ENCODE measurements around the gene DIP2B. TPM values are rescaled to one million over a fixed set of nuclear protein-coding genes. Genes with fewer than 3 reads are reported as not detected.
A peak's percentile ranks its signal among the peaks of the same experiment; 100 is the strongest.

Gene DIP2B
- total RNA-seq, 4 donors from 2014 or later = 68.6 to 97.2 (median 73.7) TPM

DNA sequence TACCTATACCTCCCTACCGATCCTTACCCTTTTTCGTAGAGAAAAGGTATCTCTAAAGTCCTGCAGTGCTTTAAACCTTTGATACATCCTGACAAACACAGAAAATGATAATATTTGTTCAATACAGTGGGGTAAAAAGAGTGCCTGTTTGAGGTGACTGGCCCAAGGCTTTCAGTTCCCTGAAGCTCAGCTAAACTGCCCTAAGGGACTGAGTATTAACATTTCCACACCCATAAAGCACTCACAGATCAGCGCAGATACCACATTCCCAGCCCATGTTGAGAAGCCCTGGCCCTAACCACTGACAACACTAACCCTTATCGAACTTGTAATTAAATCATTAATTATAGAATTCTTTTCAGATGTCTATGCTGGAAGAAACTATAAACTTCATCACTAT, 108.7 kb downstream of the DIP2B start:
- H3K4me1 ChIP-seq = peaks cover 69% of the 10 kb centered on the region
- DNase-seq (ENCODE audit: low spot score in 2 of 2) = no peak
- 71% methylated on average over 4 of the region's 4 CpGs for WGBS
- no peaks in the 10 kb centered on the region for H3K9me3 ChIP-seq
- no peak overlapping the region for H3K4me3 ChIP-seq
- TF ChIP-seq CTCF (IDR thresholded peaks at IDR 0.05) (no peak), POLR2AphosphoS5 (IDR thresholded peaks at IDR 0.05) (no peak), POLR2A (IDR thresholded peaks at IDR 0.05) (no peak), EP300 (IDR thresholded peaks at IDR 0.05) (no peak)
- H3K27me3 ChIP-seq = no peaks in the 10 kb centered on the region
- H3K27ac ChIP-seq = peak overlapping the region; percentile 80
- H3K36me3 ChIP-seq = no peaks in the 10 kb centered on the region

DNA sequence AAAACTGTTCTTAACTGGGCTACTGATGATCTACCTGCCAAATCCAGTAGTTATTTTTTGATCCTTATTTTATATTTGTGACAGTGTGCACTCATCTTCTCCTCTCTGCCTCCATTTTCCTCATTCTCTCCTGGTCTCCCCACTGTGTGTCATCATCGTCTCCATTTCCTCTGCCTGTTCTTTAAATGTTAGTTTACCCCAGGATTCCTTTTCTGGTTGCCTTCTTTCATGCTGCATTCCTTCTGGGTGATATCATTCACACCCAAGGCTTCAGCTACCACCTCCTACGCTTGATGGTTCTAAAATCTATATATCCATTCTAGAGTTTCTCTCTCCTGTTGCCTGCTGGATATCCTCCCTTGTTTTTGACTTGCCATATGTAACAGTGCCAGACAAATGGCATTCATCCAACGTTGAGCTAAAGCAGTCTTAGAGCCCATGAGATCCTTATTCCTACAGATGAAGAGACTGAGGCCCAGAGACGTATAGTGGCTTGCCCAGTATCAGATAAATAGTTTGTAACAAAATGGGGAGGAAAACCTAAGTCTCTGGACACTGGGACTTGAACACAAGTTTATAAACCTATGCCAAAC, 109.5 kb downstream of the DIP2B start:
- peaks cover 77% of the 10 kb centered on the region for H3K4me1 ChIP-seq
- no peaks in the 10 kb centered on the region for H3K9me3 ChIP-seq
- H3K4me3 ChIP-seq = no peak overlapping the region
- H3K27me3 ChIP-seq = no peaks in the 10 kb centered on the region
- no peak for DNase-seq (ENCODE audit: low spot score in 2 of 2)
- TF ChIP-seq EP300 (IDR thresholded peaks at IDR 0.05) = no peak
- no peak for TF ChIP-seq POLR2AphosphoS5 (IDR thresholded peaks at IDR 0.05)
- no peak for TF ChIP-seq CTCF (IDR thresholded peaks at IDR 0.05)
- 54% methylated on average over 4 of the region's 4 CpGs for WGBS
- H3K27ac ChIP-seq = peak overlapping the region; percentile 80
- H3K36me3 ChIP-seq = no peaks in the 10 kb centered on the region

DNA sequence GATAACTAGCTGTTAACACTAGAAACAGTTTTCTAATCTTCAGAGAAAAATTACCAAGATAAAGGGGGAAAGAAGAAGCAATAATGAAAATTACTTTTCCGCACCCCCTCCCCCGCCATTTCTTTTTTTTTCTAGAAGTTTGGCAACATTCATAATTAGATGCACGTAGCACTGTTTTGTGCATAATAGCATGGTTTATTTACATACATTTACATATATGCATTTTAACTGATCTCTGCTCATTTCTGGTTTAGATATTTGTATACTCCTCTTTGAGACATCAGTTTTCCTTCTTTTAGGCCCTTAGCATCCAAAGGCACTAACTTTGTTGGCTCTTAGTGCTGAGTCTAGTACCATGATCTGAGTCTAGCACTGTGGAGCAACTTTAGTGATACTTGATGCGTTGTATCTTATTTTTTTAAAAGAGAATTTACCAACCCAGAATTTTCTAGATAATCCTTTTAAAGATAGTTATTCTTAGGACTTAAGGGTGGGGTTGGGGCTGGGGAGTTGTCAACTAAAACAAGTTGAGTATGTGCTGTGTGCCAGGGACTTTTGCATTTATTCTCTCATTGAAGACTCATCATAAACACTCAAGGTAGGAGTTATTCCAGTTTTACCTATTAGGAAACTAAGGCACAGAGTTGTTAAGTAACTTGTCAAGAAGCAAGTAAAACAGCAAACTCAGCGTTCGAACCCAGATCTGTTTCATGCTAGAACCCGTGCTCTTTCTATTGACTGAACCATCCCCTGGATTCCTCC, 110.5 kb downstream of the DIP2B start:
- Histone ChIP-seq H3K27me3 (no peaks in the 10 kb centered on the region), H3K4me3 (no peak overlapping the region), H3K27ac (peak overlapping the region; percentile 80), H3K36me3 (no peaks in the 10 kb centered on the region), H3K4me1 (peaks cover 88% of the 10 kb centered on the region), H3K9me3 (no peaks in the 10 kb centered on the region)
- no peak for TF ChIP-seq CTCF (IDR thresholded peaks at IDR 0.05)
- TF ChIP-seq EP300 (IDR thresholded peaks at IDR 0.05) = no peak
- 62% methylated on average over 7 of the region's 7 CpGs for WGBS
- DNase-seq (ENCODE audit: low spot score in 2 of 2) = no peak

- H3K4me3 ChIP-seq = no peak overlapping the region
- no peaks in the 10 kb centered on the region for H3K27me3 ChIP-seq
- no peak for DNase-seq (ENCODE audit: low spot score in 2 of 2)
- peaks cover 94% of the 10 kb centered on the region for H3K4me1 ChIP-seq
- peak overlapping the region; percentile 80 for H3K27ac ChIP-seq
- H3K36me3 ChIP-seq = no peaks in the 10 kb centered on the region
- 33% methylated on average over 1 of the region's 1 CpG for WGBS
- no peak for TF ChIP-seq POLR2A (IDR thresholded peaks at IDR 0.05)
- no peak for TF ChIP-seq EP300 (IDR thresholded peaks at IDR 0.05)
- no peak for TF ChIP-seq CTCF (IDR thresholded peaks at IDR 0.05)
- TF ChIP-seq POLR2AphosphoS5 (IDR thresholded peaks at IDR 0.05) = peak in 1 of 3 donors; percentile 21
- no peaks in the 10 kb centered on the region for H3K9me3 ChIP-seq
Measured at GRCh38 chr12:50615907-50616296, 111.1 kb downstream of the DIP2B start.

DNA sequence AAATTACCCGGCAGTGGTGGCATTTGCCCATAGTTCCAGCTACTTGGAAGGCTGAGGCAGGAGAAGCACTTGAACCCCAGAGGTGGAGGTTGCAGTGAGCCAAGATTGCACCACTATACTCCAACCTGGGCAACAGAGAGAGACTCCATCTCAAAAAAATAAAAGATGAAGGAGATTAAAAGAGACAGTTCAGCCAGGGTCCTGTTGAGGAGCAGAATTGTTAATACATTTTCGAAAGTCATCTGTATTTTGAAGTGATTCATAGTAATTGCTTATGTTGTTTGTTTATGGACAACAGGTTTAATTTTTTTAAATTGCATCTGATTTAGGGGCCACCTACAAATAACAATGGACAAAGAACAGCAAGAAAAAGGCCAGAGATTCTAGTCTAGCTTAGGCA, 112.9 kb downstream of the DIP2B start:
- Histone ChIP-seq H3K27ac (peak overlapping the region; percentile 80), H3K4me1 (peaks cover 99% of the 10 kb centered on the region), H3K4me3 (no peak overlapping the region)

More for the DNA sequence above, 112.9 kb downstream of the DIP2B start:
- WGBS = 40% methylated on average over 2 of the region's 2 CpGs
- TF ChIP-seq EP300 (IDR thresholded peaks at IDR 0.05) (no peak), CTCF (IDR thresholded peaks at IDR 0.05) (no peak), POLR2A (IDR thresholded peaks at IDR 0.05) (no peak), POLR2AphosphoS5 (IDR thresholded peaks at IDR 0.05) (no peak)
- DNase-seq (ENCODE audit: low spot score in 2 of 2) = no peak
- H3K27me3 ChIP-seq = no peaks in the 10 kb centered on the region
- no peaks in the 10 kb centered on the region for H3K36me3 ChIP-seq
- H3K9me3 ChIP-seq = no peaks in the 10 kb centered on the region

All from suprapubic skin (tissue), 4 donors.